CD4-positive, alpha-beta T cell treated with Interleukin-15 for 4 hours (primary cell): ENCODE measurements around the gene KIAA0319L.
"Not testable (repeated sequence)": the region's sequence is repeated elsewhere in the genome, so short reads cannot be mapped to it uniquely, and the experiment has no call there.

ENCODE experiments used
- DNase-seq: peaks from one replicate; pipeline ENCODE4 v3.0.0-alpha.2; 2020; ENCODE audit warnings: low spot score

KIAA0319L gene

GRCh38 chr1:35581621-35582020 lies 24.4 kb upstream of the KIAA0319L start:
- DNase-seq, result not testable (repeated sequence)

- no peak for DNase-seq
Measured at GRCh38 chr1:35580949-35581388, 23.8 kb upstream of the KIAA0319L start.

- DNase-seq, result peak; percentile 61
Measured at GRCh38 chr1:35577071-35577998, 20.1 kb upstream of the KIAA0319L start.

GRCh38 chr1:35576766-35577070 lies 19.5 kb upstream of the KIAA0319L start:
- DNase-seq, result not testable (repeated sequence)

GRCh38 chr1:35576061-35576765 lies 19.0 kb upstream of the KIAA0319L start:
- no peak for DNase-seq

- DNase-seq, result no peak
Measured at GRCh38 chr1:35575416-35575958, 18.3 kb upstream of the KIAA0319L start.

GRCh38 chr1:35574655-35575415 lies 17.6 kb upstream of the KIAA0319L start:
- no peak for DNase-seq

- no peak for DNase-seq
Measured at GRCh38 chr1:35574125-35574654, 17.0 kb upstream of the KIAA0319L start.

- DNase-seq, result no peak
Measured at GRCh38 chr1:35573198-35574124, 16.3 kb upstream of the KIAA0319L start, which contains the start of gene TFAP2E. TFAP2E (plus strand) TSS chr1:35573314; CDS start chr1:35573578, 264 bp downstream.

- no peak for DNase-seq
Measured at GRCh38 chr1:35572296-35572695, 15.1 kb upstream of the KIAA0319L start.

GRCh38 chr1:35571263-35571662 lies 14.1 kb upstream of the KIAA0319L start:
- no peak for DNase-seq

- DNase-seq, result no peak
Measured at GRCh38 chr1:35570589-35571137, 13.5 kb upstream of the KIAA0319L start.

- DNase-seq, result no peak
Measured at GRCh38 chr1:35569936-35570335, 12.7 kb upstream of the KIAA0319L start.

GRCh38 chr1:35568975-35569395 lies 11.8 kb upstream of the KIAA0319L start:
- DNase-seq, result peak; percentile 64

- DNase-seq, result no peak
Measured at GRCh38 chr1:35567947-35568558, 10.8 kb upstream of the KIAA0319L start.

GRCh38 chr1:35565742-35566133 lies 8.5 kb upstream of the KIAA0319L start:
- DNase-seq, result no peak

GRCh38 chr1:35564884-35565741 lies 7.9 kb upstream of the KIAA0319L start:
- no peak for DNase-seq

- peak; percentile 82 for DNase-seq
Measured at GRCh38 chr1:35564037-35564883, 7.1 kb upstream of the KIAA0319L start.
